HEK293T (cell line): ENCODE data around the gene TCP11L2.

Source experiments
- ARNT ChIP-seq: fragments of 450-650 bp; IDR thresholded peaks from 2 replicates; pipeline ENCODE4 v1.6.1; 2017; ENCODE audit warnings: mild to moderate bottlenecking
- BHLHE40 ChIP-seq: fragments of 450-650 bp; IDR thresholded peaks from 2 replicates; pipeline ENCODE4 v1.6.1; 2016; ENCODE audit warnings: mild to moderate bottlenecking, moderate library complexity, borderline replicate concordance
- ELF4 ChIP-seq: fragments of 450-650 bp; IDR thresholded peaks from 2 replicates; pipeline ENCODE4 v1.6.1; 2017; ENCODE audit warnings: antibody characterized with exemption
- FOXA1 ChIP-seq: fragments of 450-650 bp; IDR thresholded peaks from 2 replicates; pipeline ENCODE4 v1.6.1; 2016; ENCODE audit warnings: mild to moderate bottlenecking
- FOXK2 ChIP-seq: fragments of 450-650 bp; IDR thresholded peaks from 2 replicates; pipeline ENCODE4 v1.6.1; 2016; ENCODE audit warnings: mild to moderate bottlenecking
- FOXM1 ChIP-seq: fragments of 450-650 bp; IDR thresholded peaks from 2 replicates; pipeline ENCODE4 v1.6.1; 2017; ENCODE audit warnings: mild to moderate bottlenecking, borderline replicate concordance
- HDGF ChIP-seq: fragments of 450-650 bp; IDR thresholded peaks from 2 replicates; pipeline ENCODE4 v1.6.1; 2017; ENCODE audit warnings: antibody characterized with exemption, borderline replicate concordance
- NFRKB ChIP-seq: fragments of 450-650 bp; IDR thresholded peaks from 2 replicates; pipeline ENCODE4 v1.6.1; 2016; ENCODE audit warnings: mild to moderate bottlenecking, moderate library complexity
- PKNOX1 ChIP-seq: fragments of 450-650 bp; IDR thresholded peaks from 2 replicates; pipeline ENCODE4 v1.6.1; 2016
- SP1 ChIP-seq: fragments of 450-650 bp; IDR thresholded peaks from 2 replicates; pipeline ENCODE4 v1.6.1; 2017
- SUZ12 ChIP-seq: fragments of 450-650 bp; IDR thresholded peaks from 2 replicates; pipeline ENCODE4 v1.6.1; 2016; ENCODE audit warnings: mild to moderate bottlenecking
- TARDBP ChIP-seq: fragments of 450-650 bp; IDR thresholded peaks from 2 replicates; pipeline ENCODE4 v1.6.1; 2016
- ZNF384 ChIP-seq: fragments of 450-650 bp; IDR thresholded peaks from 2 replicates; pipeline ENCODE4 v1.6.1; 2016

- TF ChIP-seq FOXM1 = no peak
- TF ChIP-seq FOXK2 = no peak
- no peak for TF ChIP-seq HDGF
- TF ChIP-seq SP1 = no peak
- TF ChIP-seq NFRKB = no peak
- no peak for TF ChIP-seq SUZ12
- TF ChIP-seq BHLHE40 = no peak
- no peak for TF ChIP-seq ELF4
- TF ChIP-seq ARNT = no peak
- TF ChIP-seq PKNOX1 = no peak
- no peak for TF ChIP-seq ZNF384
- no peak for TF ChIP-seq TARDBP
- no peak for TF ChIP-seq FOXA1
Observed at GRCh38 chr12:106333010-106333409, 30.5 kb downstream of the TCP11L2 start.
